GM18951 (cell line): ENCODE results near the gene RIPK4.

ENCODE experiments used
- POLR2A ChIP-seq: IDR thresholded peaks from 4 replicates; pipeline ENCODE4 v1.6.1; 2011; ENCODE audit warnings: mild to moderate bottlenecking; ENCODE audit not compliant: insufficient read length, insufficient read depth; ENCODE audit errors: extremely low read depth
- in situ Hi-C: fragments of 300-500 bp; cut with MboI; formaldehyde crosslinking; loops from one replicate; pipeline ENCODE4 v1.12.0; 2022; ENCODE audit warnings: low sequenced_read_pairs, mixed read lengths, inconsistent platforms; ENCODE audit not compliant: unreplicated experiment

Gene RIPK4

GRCh38 chr21:41692185-41692565, 74.7 kb downstream of the RIPK4 start:
- TF ChIP-seq POLR2A, result no peak
- in situ Hi-C loops, result no loop called here

GRCh38 chr21:41691205-41692184, 75.4 kb downstream of the RIPK4 start:
- TF ChIP-seq POLR2A, result no peak
- in situ Hi-C loops, result no loop called here
